Sigmoid colon (tissue), 7 donors: ENCODE results near the gene FAM227B. TPM values are rescaled to one million over a fixed set of nuclear protein-coding genes. Genes with fewer than 3 reads are reported as not detected.

ENCODE experiments used
- DNase-seq: peaks from one replicate; pipeline ENCODE4 v3.0.0-alpha.2; 2019
- H3K27ac ChIP-seq, 4 donors: fragments of 200-600 bp; sonication (generic); one replicate each; pipeline ENCODE4 v1.5.1; 2016 to 2019; ENCODE audit warnings: mild to moderate bottlenecking in 1 of 4
- H3K27me3 ChIP-seq, 3 donors: fragments of 200-600 bp; sonication (generic); one replicate each; pipeline ENCODE4 v1.5.1; 2019; ENCODE audit warnings: mild to moderate bottlenecking in 1 of 3
- H3K36me3 ChIP-seq, 4 donors: fragments of 200-600 bp; sonication (generic); one replicate each; pipeline ENCODE4 v1.5.1; 2016 to 2019
- H3K4me1 ChIP-seq, 4 donors: fragments of 200-600 bp; sonication (generic); one replicate each; pipeline ENCODE4 v1.5.1; 2017 to 2019
- H3K4me3 ChIP-seq, 4 donors: fragments of 200-600 bp; sonication (generic); one replicate each; pipeline ENCODE4 v1.5.1; 2017 to 2019; ENCODE audit warnings: mild to moderate bottlenecking in 2 of 4, moderate library complexity in 1 of 4
- H3K9me3 ChIP-seq, 4 donors: fragments of 200-600 bp in 3 of 4; sonication (generic) in 3 of 4; one replicate each; pipeline versions ENCODE4 v1.5.1 to v1.6.1; 2013 to 2019
- EP300 ChIP-seq, 4 donors: sonication (generic); formaldehyde crosslinking; IDR thresholded peaks; one replicate each; pipeline ENCODE4 v1.6.1; 2017; ENCODE audit warnings: antibody characterized with exemption in 4 of 4
- POLR2A ChIP-seq, 2 donors: fragments of 450-650 bp; IDR thresholded peaks; one replicate each; pipeline ENCODE4 v1.6.1; 2016; ENCODE audit warnings: antibody characterized with exemption in 2 of 2, mild to moderate bottlenecking in 2 of 2, moderate library complexity in 2 of 2
- POLR2AphosphoS5 ChIP-seq, 4 donors: sonication (generic); formaldehyde crosslinking; IDR thresholded peaks; one replicate each; pipeline ENCODE4 v1.6.1; 2017; ENCODE audit warnings: antibody characterized with exemption in 4 of 4
- WGBS, 2 donors: extraction: QIAGEN DNeasy Blood & Tissue Kit; methylation state at CpG; one replicate each; pipeline ENCODE4 v1.1.7; 2013; 5-methylcytosine and 5-hydroxymethylcytosine counted together
- intact Hi-C: fragments of 100-400 bp; cut with DNase I; formaldehyde crosslinking; loops from one replicate; pipeline ENCODE4 v1.15.1; 2023
- polyA plus RNA-seq, 3 donors: library from polyadenylated mRNA; stranded (reverse); fragments of 200-250 nt; gene quantifications; one replicate each; pipeline ENCODE4 v1.2.3, GENCODE V29; 2013
- total RNA-seq, 4 donors: library from RNA; depleted of rRNA; stranded (reverse); fragments of >200 nt; gene quantifications; one replicate each; pipeline ENCODE4 v1.1.0, GENCODE V29; 2016
- TF ChIP-seq, protein P1 (sequence below), 4 experiments: fragments of 450-650 bp in 3 of 4; fragments of 200-600 bp in 1 of 4; IDR thresholded peaks; one replicate each; pipeline ENCODE4 v1.5.1; 2016 to 2019; ENCODE audit warnings: antibody characterized with exemption in 4 of 4, mild to moderate bottlenecking in 3 of 4, moderate library complexity in 2 of 4
- donor health status: healthy with polysubstance abuse.
- donor health status: Bipolar disorder and iron deficiency.
- donor health status: healthy.

Gene FAM227B
- total and polyA plus RNA-seq, 7 donors = 1.8 to 21.1 (median 11.1) TPM

DNA sequence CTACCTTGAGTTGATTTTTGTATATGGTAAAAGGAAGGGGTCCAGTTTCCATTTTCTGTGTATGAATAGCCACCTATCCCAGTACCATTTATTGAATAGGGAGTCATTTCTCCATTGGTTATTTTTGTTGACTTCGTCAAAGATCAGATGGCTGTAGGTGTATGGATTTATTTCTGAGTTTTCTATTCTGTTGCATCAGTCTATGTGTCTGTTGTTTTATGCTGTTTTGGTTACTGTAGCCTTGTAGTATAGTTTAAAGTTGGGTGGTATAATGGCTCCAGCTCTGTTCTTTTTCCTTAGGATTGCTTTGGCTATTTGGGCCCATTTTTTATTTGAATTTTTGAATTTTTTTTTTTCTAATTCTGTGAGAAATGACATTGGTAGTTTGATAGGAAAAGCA, 323.0 kb downstream of the FAM227B start:
- Histone ChIP-seq H3K36me3 (peaks cover 0 to 9% (median 2%) of the 10 kb centered on the region in 4 donors), H3K4me1 (no peaks in the 10 kb centered on the region), H3K9me3 (no peaks in the 10 kb centered on the region), H3K4me3 (no peak overlapping the region), H3K27me3 (no peaks in the 10 kb centered on the region), H3K27ac (no peak overlapping the region)
- WGBS, 2 donors = 96 to 99% methylated on average over 1 of the region's 1 CpG
- intact Hi-C loops = no loop called here
- TF ChIP-seq POLR2AphosphoS5 (IDR thresholded peaks at IDR 0.05) = no peak
- TF ChIP-seq EP300 (IDR thresholded peaks at IDR 0.05) = no peak
- TF ChIP-seq POLR2A (IDR thresholded peaks at IDR 0.05) = no peak
- TF ChIP-seq, protein P1, sequence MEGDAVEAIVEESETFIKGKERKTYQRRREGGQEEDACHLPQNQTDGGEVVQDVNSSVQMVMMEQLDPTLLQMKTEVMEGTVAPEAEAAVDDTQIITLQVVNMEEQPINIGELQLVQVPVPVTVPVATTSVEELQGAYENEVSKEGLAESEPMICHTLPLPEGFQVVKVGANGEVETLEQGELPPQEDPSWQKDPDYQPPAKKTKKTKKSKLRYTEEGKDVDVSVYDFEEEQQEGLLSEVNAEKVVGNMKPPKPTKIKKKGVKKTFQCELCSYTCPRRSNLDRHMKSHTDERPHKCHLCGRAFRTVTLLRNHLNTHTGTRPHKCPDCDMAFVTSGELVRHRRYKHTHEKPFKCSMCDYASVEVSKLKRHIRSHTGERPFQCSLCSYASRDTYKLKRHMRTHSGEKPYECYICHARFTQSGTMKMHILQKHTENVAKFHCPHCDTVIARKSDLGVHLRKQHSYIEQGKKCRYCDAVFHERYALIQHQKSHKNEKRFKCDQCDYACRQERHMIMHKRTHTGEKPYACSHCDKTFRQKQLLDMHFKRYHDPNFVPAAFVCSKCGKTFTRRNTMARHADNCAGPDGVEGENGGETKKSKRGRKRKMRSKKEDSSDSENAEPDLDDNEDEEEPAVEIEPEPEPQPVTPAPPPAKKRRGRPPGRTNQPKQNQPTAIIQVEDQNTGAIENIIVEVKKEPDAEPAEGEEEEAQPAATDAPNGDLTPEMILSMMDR (IDR thresholded peaks at IDR 0.05) = no peak
- DNase-seq = no peak

DNA sequence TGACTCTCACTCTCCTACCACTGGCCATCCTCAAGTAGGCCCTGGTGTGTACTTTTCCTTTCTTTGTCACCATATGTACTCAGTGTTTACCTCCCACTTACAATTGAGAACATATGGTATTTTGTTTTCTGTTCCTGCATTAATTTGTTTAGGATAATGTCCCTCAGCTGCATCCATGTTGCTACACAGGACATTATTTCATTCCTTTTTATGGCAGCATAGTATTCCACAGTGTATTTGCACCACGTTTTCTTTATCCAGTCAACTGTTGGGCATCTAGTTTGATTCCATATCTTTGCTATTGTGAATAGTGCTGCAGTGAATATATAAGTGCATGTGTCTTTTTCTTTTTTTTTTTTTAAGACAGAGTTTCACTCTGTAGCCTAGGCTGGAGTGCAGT, 324.4 kb downstream of the FAM227B start:
- no peaks in the 10 kb centered on the region for H3K27me3 ChIP-seq
- 100% methylated on average over 1 of the region's 1 CpG for WGBS, 2 donors
- intact Hi-C loops = no loop called here

DNA sequence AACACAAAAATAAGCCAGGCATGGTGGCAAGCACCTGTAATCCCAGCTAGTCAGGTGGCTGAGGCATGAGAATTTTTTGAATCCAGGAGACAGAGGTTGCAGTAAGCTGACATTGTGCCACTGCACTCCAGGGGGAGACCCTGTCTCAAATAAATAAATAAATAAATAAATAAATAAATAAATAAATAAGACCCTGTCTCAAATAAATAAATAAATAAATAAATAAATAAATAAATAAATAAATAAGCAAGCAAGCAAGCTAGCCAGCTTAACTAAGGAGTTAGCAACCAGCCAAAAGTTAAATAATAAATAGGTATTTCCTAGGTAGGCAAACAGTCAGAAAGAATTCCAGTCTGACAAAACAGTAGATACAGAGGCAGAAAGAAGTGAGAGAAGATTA, 326.7 kb downstream of the FAM227B start:
- Histone ChIP-seq H3K4me3 (no peak overlapping the region), H3K27me3 (no peaks in the 10 kb centered on the region), H3K27ac (no peak overlapping the region), H3K4me1 (no peaks in the 10 kb centered on the region), H3K9me3 (no peaks in the 10 kb centered on the region), H3K36me3 (peaks cover 0 to 17% (median 5%) of the 10 kb centered on the region in 4 donors)
- TF ChIP-seq, protein P1 (IDR thresholded peaks at IDR 0.05) = no peak
- no peak for TF ChIP-seq POLR2AphosphoS5 (IDR thresholded peaks at IDR 0.05)
- no peak for TF ChIP-seq EP300 (IDR thresholded peaks at IDR 0.05)
- no peak for TF ChIP-seq POLR2A (IDR thresholded peaks at IDR 0.05)
- intact Hi-C loops = no loop called here
- DNase-seq = no peak

More for the DNA sequence above, 324.4 kb downstream of the FAM227B start:
- Histone ChIP-seq H3K4me3 (no peak overlapping the region), H3K27ac (no peak overlapping the region), H3K9me3 (no peaks in the 10 kb centered on the region), H3K36me3 (peaks cover 0 to 12% (median 5%) of the 10 kb centered on the region in 4 donors), H3K4me1 (no peaks in the 10 kb centered on the region)
- TF ChIP-seq, protein P1 (IDR thresholded peaks at IDR 0.05) = no peak
- no peak for TF ChIP-seq POLR2AphosphoS5 (IDR thresholded peaks at IDR 0.05)
- no peak for DNase-seq

DNA sequence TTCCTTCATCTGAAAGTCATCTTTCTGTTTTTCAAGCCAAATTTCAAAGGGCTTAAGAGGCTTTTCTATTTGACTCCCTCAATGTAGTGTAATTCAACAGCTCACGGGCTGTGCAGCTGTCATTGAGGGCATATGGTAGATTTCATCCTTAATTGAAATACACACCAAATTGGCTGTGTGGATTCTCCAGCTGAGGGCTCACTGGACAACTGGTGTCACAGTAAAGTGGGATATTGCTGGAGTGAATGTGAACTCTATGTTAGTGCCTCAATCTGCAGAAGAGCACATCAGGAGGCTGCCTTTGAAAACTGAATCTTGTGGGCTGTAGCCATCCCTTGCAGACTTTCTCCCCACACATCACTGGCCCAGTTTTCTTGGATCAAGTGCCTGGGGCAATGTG, 330.4 kb downstream of the FAM227B start:
- peaks cover 0 to 27% (median 6%) of the 10 kb centered on the region in 4 donors for H3K36me3 ChIP-seq
- no peak for TF ChIP-seq POLR2A (IDR thresholded peaks at IDR 0.05)
- TF ChIP-seq POLR2AphosphoS5 (IDR thresholded peaks at IDR 0.05) = peak in 2 of 4 donors; percentile 23 to 50
- TF ChIP-seq EP300 (IDR thresholded peaks at IDR 0.05) = no peak
- TF ChIP-seq, protein P1 (IDR thresholded peaks at IDR 0.05) = no peak

DNA sequence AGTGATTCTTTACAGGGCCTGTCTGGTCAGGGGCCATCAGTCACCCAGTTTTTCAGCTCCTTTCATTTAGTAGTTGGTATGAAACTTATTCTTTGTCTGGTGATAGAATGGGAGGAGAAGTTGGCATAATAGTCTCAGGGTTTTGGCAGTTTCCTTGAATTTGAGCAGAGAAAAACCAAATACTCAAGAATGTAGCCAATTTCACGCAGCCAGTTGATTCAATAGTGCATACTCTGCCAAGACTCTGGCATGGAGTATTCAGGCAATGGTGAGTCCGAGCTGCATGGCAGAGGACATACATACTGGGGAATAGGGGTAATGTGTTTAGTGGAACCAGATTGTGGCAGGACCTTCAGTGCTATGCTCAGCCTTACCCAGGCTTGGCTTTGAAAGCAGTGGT, 332.2 kb downstream of the FAM227B start:
- intact Hi-C loops = no loop called here
- no peaks in the 10 kb centered on the region for H3K4me1 ChIP-seq
- TF ChIP-seq, protein P1 (IDR thresholded peaks at IDR 0.05) = no peak
- TF ChIP-seq EP300 (IDR thresholded peaks at IDR 0.05) = no peak
- TF ChIP-seq POLR2A (IDR thresholded peaks at IDR 0.05) = no peak
- no peak for TF ChIP-seq POLR2AphosphoS5 (IDR thresholded peaks at IDR 0.05)
- H3K4me3 ChIP-seq = no peak overlapping the region
- no peak overlapping the region for H3K27ac ChIP-seq
- 92 to 95% methylated on average over 2 of the region's 2 CpGs for WGBS, 2 donors
- no peaks in the 10 kb centered on the region for H3K27me3 ChIP-seq
- DNase-seq = no peak
- H3K9me3 ChIP-seq = no peaks in the 10 kb centered on the region
- H3K36me3 ChIP-seq = peaks cover 0 to 44% (median 6%) of the 10 kb centered on the region in 4 donors

More for the DNA sequence above, 330.4 kb downstream of the FAM227B start:
- no peak overlapping the region for H3K27ac ChIP-seq
- H3K27me3 ChIP-seq = no peaks in the 10 kb centered on the region
- H3K9me3 ChIP-seq = no peaks in the 10 kb centered on the region
- no peak for DNase-seq
- WGBS, 2 donors = 50 to 83% methylated on average over 1 of the region's 1 CpG
- H3K4me3 ChIP-seq = no peak overlapping the region
- H3K4me1 ChIP-seq = no peaks in the 10 kb centered on the region
- intact Hi-C loops = no loop called here
